HepG2 (cell line): ENCODE results near the gene PRR12. TPM values are rescaled to one million over a fixed set of nuclear protein-coding genes. Genes with fewer than 3 reads are reported as not detected.

Experiments
- GABPA ChIP-seq, 2 experiments: IDR thresholded peaks; 2 replicates each; pipeline ENCODE4 v1.6.1; 2011 to 2016; ENCODE audit warnings: low read depth in 2 of 2, low read length in 1 of 2, missing biosample characterization in 1 of 2, missing genetic modification characterization in 1 of 2
- MTA1 ChIP-seq: sonication (generic); formaldehyde crosslinking; IDR thresholded peaks from 2 replicates; pipeline ENCODE4 v1.4.0; 2020; ENCODE audit warnings: missing genetic modification reagents, mild to moderate bottlenecking, borderline replicate concordance
- NFIC ChIP-seq: IDR thresholded peaks from 2 replicates; pipeline ENCODE4 v1.6.1; 2012; ENCODE audit warnings: mild to moderate bottlenecking, low read length, inconsistent platforms
- NONO ChIP-seq, 2 experiments: fragments of 450-650 bp in 1 of 2; sonication (generic) in 1 of 2; formaldehyde crosslinking in 1 of 2; IDR thresholded peaks in 1 of 2; conservative IDR thresholded peaks in 1 of 2; 2 replicates each; pipeline versions ENCODE4 v1.6.1 to v1.8.0; 2017 to 2022; ENCODE audit warnings: mild to moderate bottlenecking in 1 of 2, missing genetic modification reagents in 1 of 2, moderate library complexity in 1 of 2
- PITX1 ChIP-seq: sonication (generic); formaldehyde crosslinking; IDR thresholded peaks from 2 replicates; pipeline ENCODE4 v1.5.1; 2020; ENCODE audit warnings: mild to moderate bottlenecking, missing genetic modification reagents
- RORA ChIP-seq: sonication (generic); formaldehyde crosslinking; IDR thresholded peaks from 2 replicates; pipeline ENCODE4 v1.5.0; 2020; ENCODE audit warnings: mild to moderate bottlenecking, missing genetic modification reagents, moderate library complexity
- SPEN ChIP-seq: sonication (generic); formaldehyde crosslinking; IDR thresholded peaks from 2 replicates; pipeline ENCODE4 v1.5.1; 2020; ENCODE audit warnings: low read depth, mild to moderate bottlenecking, missing genetic modification reagents
- XBP1 ChIP-seq: sonication (generic); formaldehyde crosslinking; IDR thresholded peaks from 2 replicates; pipeline ENCODE4 v1.5.0; 2020; ENCODE audit warnings: missing genetic modification reagents
- YEATS4 ChIP-seq: sonication (generic); formaldehyde crosslinking; IDR thresholded peaks from 2 replicates; pipeline ENCODE4 v1.4.0; 2020; ENCODE audit warnings: missing genetic modification reagents, borderline replicate concordance
- ZNF260 ChIP-seq: sonication (generic); formaldehyde crosslinking; IDR thresholded peaks from 2 replicates; pipeline ENCODE4 v1.4.0; 2020; ENCODE audit warnings: missing genetic modification reagents, low read depth, mild to moderate bottlenecking, borderline replicate concordance
- ZNF782 ChIP-seq: sonication (generic); formaldehyde crosslinking; IDR thresholded peaks from 2 replicates; pipeline ENCODE4 v1.4.0; 2020; ENCODE audit warnings: missing genetic modification reagents, mild to moderate bottlenecking, borderline replicate concordance
- ZNF850 ChIP-seq: sonication (generic); formaldehyde crosslinking; conservative IDR thresholded peaks from 2 replicates; pipeline ENCODE4 v1.9.0; 2021; ENCODE audit warnings: mild to moderate bottlenecking, missing genetic modification reagents
- polyA plus RNA-seq, 8 experiments: library from polyadenylated mRNA; depleted of rRNA in 3 of 8; stranded (reverse) in 7 of 8; unstranded in 1 of 8; fragments of >200 nt; fragmentation: Illumina TruSeq in 4 of 8; extraction: Trizol in 4 of 8; gene quantifications; 2 replicates each; pipeline versions ENCODE4 v1.2.1 to v1.2.3, GENCODE V29; 2011 to 2016; ENCODE audit warnings: low read depth in 4 of 8, missing spikeins in 1 of 8, mixed read lengths in 1 of 8; ENCODE audit not compliant: insufficient read depth in 1 of 8
- total RNA-seq, 5 experiments: library from RNA; depleted of rRNA; stranded (reverse); fragments of >200 nt; fragmentation: Illumina TruSeq; extraction: Trizol; gene quantifications; 2 replicates each; pipeline ENCODE4 v1.2.3, GENCODE V29; 2016; ENCODE audit warnings: low read depth in 1 of 5
- TF ChIP-seq, protein P1 (sequence below): sonication (generic); formaldehyde crosslinking; IDR thresholded peaks from 2 replicates; pipeline ENCODE4 v1.4.0; 2020; ENCODE audit warnings: missing genetic modification reagents
- TF ChIP-seq, protein P2 (sequence below): sonication (generic); formaldehyde crosslinking; IDR thresholded peaks from 2 replicates; pipeline ENCODE4 v1.8.1; 2023; ENCODE audit warnings: mild to moderate bottlenecking, missing genetic modification reagents
- TF ChIP-seq, protein P3 (sequence below): sonication (generic); IDR thresholded peaks from 2 replicates; pipeline ENCODE4 v1.6.1; 2016; ENCODE audit warnings: low read depth, borderline replicate concordance
- TF ChIP-seq, protein P4 (sequence below), 2 experiments: sonication (generic) in 1 of 2; formaldehyde crosslinking in 1 of 2; IDR thresholded peaks; 2 replicates each; pipeline versions ENCODE4 v1.4.0 to v1.6.1; 2016 to 2020; ENCODE audit warnings: borderline replicate concordance in 1 of 2, low read depth in 1 of 2, mild to moderate bottlenecking in 1 of 2, missing genetic modification reagents in 1 of 2
- TF ChIP-seq, protein P5 (sequence below): sonication (generic); formaldehyde crosslinking; IDR thresholded peaks from 2 replicates; pipeline ENCODE4 v1.8.1; 2023; ENCODE audit warnings: mild to moderate bottlenecking, missing genetic modification reagents, borderline replicate concordance
- TF ChIP-seq, protein P6 (sequence below): sonication (generic); formaldehyde crosslinking; IDR thresholded peaks from 2 replicates; pipeline ENCODE4 v1.4.0; 2020; ENCODE audit warnings: missing genetic modification reagents, mild to moderate bottlenecking, borderline replicate concordance

PRR12 gene
- total and polyA plus RNA-seq, 2 of the 13 experiments (the other 11 are each of a cell fraction or from before 2014, with no cell fraction given): 0.62 to 1.5 TPM

DNA sequence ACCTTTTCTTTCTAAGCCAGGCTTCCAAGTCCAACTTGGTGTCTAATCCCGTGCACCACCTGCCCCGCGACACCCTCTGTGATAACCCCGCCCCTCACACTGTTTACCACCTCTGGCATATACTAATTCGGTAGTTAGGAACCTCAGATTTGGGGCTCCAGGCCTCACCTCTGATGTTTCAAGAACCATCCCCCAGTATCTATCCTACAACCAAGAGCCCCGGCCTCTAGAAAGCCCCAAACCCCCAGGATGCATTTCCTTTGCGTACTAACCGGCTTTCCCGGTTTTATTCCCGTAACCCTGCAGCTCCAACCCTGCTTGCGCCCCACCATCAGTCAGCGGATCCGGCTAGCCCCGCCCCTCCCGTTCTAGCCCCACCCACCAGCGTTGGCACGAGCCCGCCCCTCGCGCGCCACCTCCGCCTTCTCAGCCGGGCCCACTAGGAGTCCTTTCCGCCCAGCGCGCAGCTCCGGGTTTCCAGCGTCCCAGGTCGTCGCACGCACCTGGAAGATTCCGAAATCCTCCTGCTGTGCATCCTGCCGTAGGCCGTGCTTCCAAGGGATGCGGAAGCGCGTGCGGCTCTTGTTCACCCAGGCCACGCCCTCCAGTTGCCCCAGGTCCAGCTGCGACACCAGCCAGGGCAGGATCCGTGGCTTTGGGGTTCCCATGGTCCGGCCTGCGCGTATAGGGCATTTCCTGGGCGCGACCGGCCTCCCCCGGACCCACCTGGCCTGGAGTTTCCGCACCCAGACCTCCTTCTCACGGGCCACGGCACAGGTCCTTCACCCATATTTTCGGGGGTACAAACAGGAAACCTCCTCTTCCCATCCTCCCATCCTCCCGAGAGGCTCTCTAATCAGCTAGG, 73.4 kb downstream of the PRR12 start (continued):
- TF ChIP-seq, protein P1, sequence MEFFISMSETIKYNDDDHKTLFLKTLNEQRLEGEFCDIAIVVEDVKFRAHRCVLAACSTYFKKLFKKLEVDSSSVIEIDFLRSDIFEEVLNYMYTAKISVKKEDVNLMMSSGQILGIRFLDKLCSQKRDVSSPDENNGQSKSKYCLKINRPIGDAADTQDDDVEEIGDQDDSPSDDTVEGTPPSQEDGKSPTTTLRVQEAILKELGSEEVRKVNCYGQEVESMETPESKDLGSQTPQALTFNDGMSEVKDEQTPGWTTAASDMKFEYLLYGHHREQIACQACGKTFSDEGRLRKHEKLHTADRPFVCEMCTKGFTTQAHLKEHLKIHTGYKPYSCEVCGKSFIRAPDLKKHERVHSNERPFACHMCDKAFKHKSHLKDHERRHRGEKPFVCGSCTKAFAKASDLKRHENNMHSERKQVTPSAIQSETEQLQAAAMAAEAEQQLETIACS (CRISPR knock-in tag): no peak
- no peak for TF ChIP-seq ZNF850
- TF ChIP-seq, protein P2, sequence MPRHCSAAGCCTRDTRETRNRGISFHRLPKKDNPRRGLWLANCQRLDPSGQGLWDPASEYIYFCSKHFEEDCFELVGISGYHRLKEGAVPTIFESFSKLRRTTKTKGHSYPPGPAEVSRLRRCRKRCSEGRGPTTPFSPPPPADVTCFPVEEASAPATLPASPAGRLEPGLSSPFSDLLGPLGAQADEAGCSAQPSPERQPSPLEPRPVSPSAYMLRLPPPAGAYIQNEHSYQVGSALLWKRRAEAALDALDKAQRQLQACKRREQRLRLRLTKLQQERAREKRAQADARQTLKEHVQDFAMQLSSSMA: peak; percentile 41; the same call in 1 of the 2 replicates
- no peak for TF ChIP-seq ZNF260 (CRISPR knock-in tag)
- no peak; the same call in 1 of the 2 replicates for TF ChIP-seq GABPA (IDR thresholded peaks at IDR 0.05; ENCODE audit: low read depth, low read length)
- TF ChIP-seq GABPA (CRISPR knock-in tag; IDR thresholded peaks at IDR 0.05; ENCODE audit: low read depth): peak; percentile 43; the same call in 1 of the 2 replicates
- TF ChIP-seq, protein P3, sequence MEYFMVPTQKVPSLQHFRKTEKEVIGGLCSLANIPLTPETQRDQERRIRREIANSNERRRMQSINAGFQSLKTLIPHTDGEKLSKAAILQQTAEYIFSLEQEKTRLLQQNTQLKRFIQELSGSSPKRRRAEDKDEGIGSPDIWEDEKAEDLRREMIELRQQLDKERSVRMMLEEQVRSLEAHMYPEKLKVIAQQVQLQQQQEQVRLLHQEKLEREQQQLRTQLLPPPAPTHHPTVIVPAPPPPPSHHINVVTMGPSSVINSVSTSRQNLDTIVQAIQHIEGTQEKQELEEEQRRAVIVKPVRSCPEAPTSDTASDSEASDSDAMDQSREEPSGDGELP: peak; percentile 29; the same call in 1 of the 2 replicates
- TF ChIP-seq, protein P4, sequence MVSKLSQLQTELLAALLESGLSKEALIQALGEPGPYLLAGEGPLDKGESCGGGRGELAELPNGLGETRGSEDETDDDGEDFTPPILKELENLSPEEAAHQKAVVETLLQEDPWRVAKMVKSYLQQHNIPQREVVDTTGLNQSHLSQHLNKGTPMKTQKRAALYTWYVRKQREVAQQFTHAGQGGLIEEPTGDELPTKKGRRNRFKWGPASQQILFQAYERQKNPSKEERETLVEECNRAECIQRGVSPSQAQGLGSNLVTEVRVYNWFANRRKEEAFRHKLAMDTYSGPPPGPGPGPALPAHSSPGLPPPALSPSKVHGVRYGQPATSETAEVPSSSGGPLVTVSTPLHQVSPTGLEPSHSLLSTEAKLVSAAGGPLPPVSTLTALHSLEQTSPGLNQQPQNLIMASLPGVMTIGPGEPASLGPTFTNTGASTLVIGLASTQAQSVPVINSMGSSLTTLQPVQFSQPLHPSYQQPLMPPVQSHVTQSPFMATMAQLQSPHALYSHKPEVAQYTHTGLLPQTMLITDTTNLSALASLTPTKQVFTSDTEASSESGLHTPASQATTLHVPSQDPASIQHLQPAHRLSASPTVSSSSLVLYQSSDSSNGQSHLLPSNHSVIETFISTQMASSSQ (IDR thresholded peaks at IDR 0.05; ENCODE audit: low read depth): no peak
- TF ChIP-seq, protein P4 (CRISPR knock-in tag; IDR thresholded peaks at IDR 0.05; ENCODE audit: borderline replicate concordance): no peak
- no peak for TF ChIP-seq ZNF782 (CRISPR knock-in tag)
- TF ChIP-seq, protein P5, sequence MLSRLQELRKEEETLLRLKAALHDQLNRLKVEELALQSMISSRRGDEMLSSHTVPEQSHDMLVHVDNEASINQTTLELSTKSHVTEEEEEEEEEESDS (CRISPR knock-in tag): no peak
- no peak for TF ChIP-seq RORA
- TF ChIP-seq, protein P6, sequence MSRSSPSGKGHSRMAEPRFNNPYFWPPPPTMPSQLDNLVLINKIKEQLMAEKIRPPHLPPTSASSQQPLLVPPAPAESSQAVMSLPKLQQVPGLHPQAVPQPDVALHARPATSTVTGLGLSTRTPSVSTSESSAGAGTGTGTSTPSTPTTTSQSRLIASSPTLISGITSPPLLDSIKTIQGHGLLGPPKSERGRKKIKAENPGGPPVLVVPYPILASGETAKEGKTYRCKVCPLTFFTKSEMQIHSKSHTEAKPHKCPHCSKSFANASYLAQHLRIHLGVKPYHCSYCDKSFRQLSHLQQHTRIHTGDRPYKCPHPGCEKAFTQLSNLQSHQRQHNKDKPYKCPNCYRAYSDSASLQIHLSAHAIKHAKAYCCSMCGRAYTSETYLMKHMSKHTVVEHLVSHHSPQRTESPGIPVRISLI (CRISPR knock-in tag): no peak
- TF ChIP-seq PITX1 (CRISPR knock-in tag): no peak
- TF ChIP-seq NONO (IDR thresholded peaks at IDR 0.05): no peak
- TF ChIP-seq NONO (CRISPR knock-in tag; conservative IDR thresholded peaks at IDR 0.05): peak; percentile 79; the same call in 1 of the 2 replicates
- TF ChIP-seq SPEN (CRISPR knock-in tag): peak; percentile 37; the same call in 1 of the 2 replicates
- no peak for TF ChIP-seq MTA1 (CRISPR knock-in tag)
- no peak for TF ChIP-seq XBP1
- peak; percentile 48; the same call in 1 of the 2 replicates for TF ChIP-seq YEATS4 (CRISPR knock-in tag)
- no peak for TF ChIP-seq NFIC
